Measurements from ENCODE around the gene GNA15.
"Not testable (repeated sequence)": the region's sequence is repeated elsewhere in the genome, so short reads cannot be mapped to it uniquely, and the experiment has no call there.

GNA15 gene

DNA sequence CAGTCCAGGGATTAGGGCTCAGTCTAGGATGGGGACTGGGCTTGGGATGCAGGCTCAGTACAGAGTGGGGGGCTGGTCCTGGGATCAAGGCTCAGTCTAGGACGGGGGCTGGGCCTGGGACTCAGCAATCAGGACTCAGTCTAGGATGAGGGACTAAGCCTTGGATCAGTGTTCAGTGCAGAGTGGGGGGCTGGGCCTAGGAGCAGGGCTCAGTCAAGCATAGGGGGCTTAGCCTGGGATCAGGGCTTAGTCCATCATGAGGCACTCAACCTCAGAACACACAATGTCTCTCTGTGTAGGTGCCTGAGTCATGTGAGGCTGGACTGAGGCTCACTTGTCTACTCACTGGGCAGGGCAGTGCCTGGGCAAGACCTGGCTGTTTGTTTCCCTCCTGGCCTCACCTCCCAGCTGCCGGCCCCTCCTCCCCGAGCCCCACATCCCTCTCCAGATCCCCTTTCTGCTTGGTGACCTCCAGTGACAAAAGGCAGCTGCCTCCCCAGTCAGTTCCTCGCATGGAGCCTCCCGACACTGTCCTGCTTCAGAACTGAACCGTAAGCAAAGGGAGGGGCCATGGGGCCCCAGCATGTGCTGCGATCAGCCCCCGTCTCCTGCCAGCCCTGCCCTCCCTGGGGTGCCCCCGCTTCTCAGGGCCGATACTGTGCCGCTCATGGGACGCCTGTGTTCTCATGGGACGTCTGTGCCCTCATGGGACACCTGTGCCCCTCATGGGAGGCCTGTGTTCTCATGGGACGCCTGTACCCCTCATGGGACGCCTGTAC is 36.2 kb downstream of the GNA15 start:
- H3K36me3 ChIP-seq (ENCODE audit: insufficient read depth, low read length): no peaks in the 10 kb centered on the region
- H3K9ac ChIP-seq (ENCODE audit: low read length): no peak overlapping the region
- no peak overlapping the region for H3K27ac ChIP-seq (ENCODE audit: low read depth, low read length, poor library complexity, severe bottlenecking)
- H3K79me2 ChIP-seq (ENCODE audit: insufficient read depth, low read length): no peaks in the 10 kb centered on the region
- no peak overlapping the region for H3K4me3 ChIP-seq (ENCODE audit: low read depth, low read length, poor library complexity, severe bottlenecking)
- H2AFZ ChIP-seq (ENCODE audit: low read length): no peak overlapping the region
- H3K4me1 ChIP-seq (ENCODE audit: insufficient read depth, low read length, severe bottlenecking): no peaks in the 10 kb centered on the region
- H3K27me3 ChIP-seq (ENCODE audit: insufficient read depth, low read length): peaks cover 7% of the 10 kb centered on the region; the same call in 1 of the 2 replicates
- no peaks in the 10 kb centered on the region for H3F3A ChIP-seq (ENCODE audit: insufficient read depth, low read length)
- no peaks in the 10 kb centered on the region for H4K20me1 ChIP-seq (ENCODE audit: insufficient read depth, low read length)
- H3K9me3 ChIP-seq (ENCODE audit: low read length): no peaks in the 10 kb centered on the region
- no peaks in the 10 kb centered on the region for H3K9me2 ChIP-seq (ENCODE audit: low read depth, low read length)
- TF ChIP-seq EZH2 (IDR thresholded peaks at IDR 0.05; ENCODE audit: borderline replicate concordance, low read length): no peak
- TF ChIP-seq, protein P1, sequence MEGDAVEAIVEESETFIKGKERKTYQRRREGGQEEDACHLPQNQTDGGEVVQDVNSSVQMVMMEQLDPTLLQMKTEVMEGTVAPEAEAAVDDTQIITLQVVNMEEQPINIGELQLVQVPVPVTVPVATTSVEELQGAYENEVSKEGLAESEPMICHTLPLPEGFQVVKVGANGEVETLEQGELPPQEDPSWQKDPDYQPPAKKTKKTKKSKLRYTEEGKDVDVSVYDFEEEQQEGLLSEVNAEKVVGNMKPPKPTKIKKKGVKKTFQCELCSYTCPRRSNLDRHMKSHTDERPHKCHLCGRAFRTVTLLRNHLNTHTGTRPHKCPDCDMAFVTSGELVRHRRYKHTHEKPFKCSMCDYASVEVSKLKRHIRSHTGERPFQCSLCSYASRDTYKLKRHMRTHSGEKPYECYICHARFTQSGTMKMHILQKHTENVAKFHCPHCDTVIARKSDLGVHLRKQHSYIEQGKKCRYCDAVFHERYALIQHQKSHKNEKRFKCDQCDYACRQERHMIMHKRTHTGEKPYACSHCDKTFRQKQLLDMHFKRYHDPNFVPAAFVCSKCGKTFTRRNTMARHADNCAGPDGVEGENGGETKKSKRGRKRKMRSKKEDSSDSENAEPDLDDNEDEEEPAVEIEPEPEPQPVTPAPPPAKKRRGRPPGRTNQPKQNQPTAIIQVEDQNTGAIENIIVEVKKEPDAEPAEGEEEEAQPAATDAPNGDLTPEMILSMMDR (IDR thresholded peaks at IDR 0.05; ENCODE audit: low read length): no peak
- H3K4me2 ChIP-seq (ENCODE audit: low read length): no peak overlapping the region

DNA sequence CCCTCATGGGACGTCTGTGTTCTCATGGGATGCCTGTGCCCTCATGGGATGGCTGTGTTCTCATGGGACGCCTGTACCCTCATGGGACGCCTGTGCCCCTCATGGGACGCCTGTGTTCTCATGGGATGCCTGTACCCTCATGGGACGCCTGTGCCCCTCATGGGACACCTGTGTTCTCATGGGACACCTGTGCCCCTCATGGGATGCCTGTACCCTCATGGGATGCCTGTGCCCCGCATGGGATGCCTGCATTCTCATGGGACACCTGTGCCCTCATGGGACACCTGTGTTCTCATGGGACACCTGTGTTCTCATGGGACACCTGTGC is 36.8 kb downstream of the GNA15 start:
- not testable (repeated sequence) for H3K9me2 ChIP-seq (ENCODE audit: low read depth, low read length); H3F3A ChIP-seq (ENCODE audit: insufficient read depth, low read length); H3K27ac ChIP-seq (ENCODE audit: low read depth, low read length, poor library complexity, severe bottlenecking); H3K9me3 ChIP-seq (ENCODE audit: low read length); H3K27me3 ChIP-seq (ENCODE audit: insufficient read depth, low read length); H2AFZ ChIP-seq (ENCODE audit: low read length); H3K79me2 ChIP-seq (ENCODE audit: insufficient read depth, low read length); H3K36me3 ChIP-seq (ENCODE audit: insufficient read depth, low read length); H3K4me1 ChIP-seq (ENCODE audit: insufficient read depth, low read length, severe bottlenecking); H3K9ac ChIP-seq (ENCODE audit: low read length); H3K4me2 ChIP-seq (ENCODE audit: low read length); H3K4me3 ChIP-seq (ENCODE audit: low read depth, low read length, poor library complexity, severe bottlenecking); H4K20me1 ChIP-seq (ENCODE audit: insufficient read depth, low read length)

DNA sequence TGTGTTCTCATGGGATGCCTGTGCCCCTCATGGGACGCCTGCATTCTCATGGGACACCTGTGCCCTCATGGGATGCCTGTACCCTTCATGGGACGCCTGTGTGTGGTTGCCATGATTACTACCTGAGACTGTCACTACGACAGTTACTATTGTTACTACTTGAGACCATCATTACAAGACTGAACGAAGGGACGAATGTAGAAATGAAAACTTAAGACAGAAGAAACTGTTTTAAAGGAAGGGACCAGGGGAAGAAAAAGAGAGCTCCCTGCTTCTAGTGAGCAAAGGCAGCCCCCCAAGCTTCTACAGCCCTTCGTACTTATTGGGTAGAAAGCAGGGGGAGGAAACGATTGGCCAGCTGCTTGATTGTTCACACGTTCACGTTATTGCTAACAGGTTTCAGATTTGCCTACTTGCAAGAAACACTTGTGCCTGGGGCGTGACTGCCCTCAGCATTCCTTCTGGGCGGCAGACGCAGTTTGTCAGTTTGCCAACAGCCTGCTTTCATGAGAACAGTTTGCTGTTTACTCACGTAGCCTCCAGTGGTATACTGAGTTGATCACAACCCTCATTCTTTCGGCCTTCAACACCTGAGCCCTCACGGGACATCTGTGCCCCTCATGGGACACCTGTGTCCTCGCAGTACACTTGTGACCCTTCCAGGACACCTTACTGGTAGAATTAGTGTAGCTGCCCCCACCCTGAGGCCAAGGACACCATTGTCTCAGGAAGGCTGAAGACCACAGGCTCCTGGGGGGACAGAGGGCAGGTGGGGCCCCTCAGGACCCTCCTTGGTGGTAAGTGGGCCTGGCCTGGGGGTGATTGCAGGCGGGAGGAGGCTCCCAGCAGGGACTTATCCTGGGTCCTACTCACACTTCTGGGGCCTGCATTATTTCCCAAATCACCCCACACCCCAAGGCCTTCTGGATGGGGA is 40.2 kb downstream of the GNA15 start:
- no peak overlapping the region for H3K9ac ChIP-seq (ENCODE audit: low read length)
- no peak overlapping the region for H3K4me3 ChIP-seq (ENCODE audit: low read depth, low read length, poor library complexity, severe bottlenecking)
- H3K79me2 ChIP-seq (ENCODE audit: insufficient read depth, low read length): no peaks in the 10 kb centered on the region
- H3K27me3 ChIP-seq (ENCODE audit: insufficient read depth, low read length): peaks cover 7% of the 10 kb centered on the region; the same call in 1 of the 2 replicates
- no peaks in the 10 kb centered on the region for H3F3A ChIP-seq (ENCODE audit: insufficient read depth, low read length)
- no peaks in the 10 kb centered on the region for H3K9me3 ChIP-seq (ENCODE audit: low read length)
- no peaks in the 10 kb centered on the region for H3K9me2 ChIP-seq (ENCODE audit: low read depth, low read length)
- H3K4me2 ChIP-seq (ENCODE audit: low read length): no peak overlapping the region
- H2AFZ ChIP-seq (ENCODE audit: low read length): no peak overlapping the region
- TF ChIP-seq, protein P1 (IDR thresholded peaks at IDR 0.05; ENCODE audit: low read length): no peak
- TF ChIP-seq EZH2 (IDR thresholded peaks at IDR 0.05; ENCODE audit: borderline replicate concordance, low read length): no peak
- H4K20me1 ChIP-seq (ENCODE audit: insufficient read depth, low read length): no peaks in the 10 kb centered on the region
- H3K4me1 ChIP-seq (ENCODE audit: insufficient read depth, low read length, severe bottlenecking): peaks cover 26% of the 10 kb centered on the region
- H3K27ac ChIP-seq (ENCODE audit: low read depth, low read length, poor library complexity, severe bottlenecking): no peak overlapping the region
- no peaks in the 10 kb centered on the region for H3K36me3 ChIP-seq (ENCODE audit: insufficient read depth, low read length)
